ENCODE results near the gene KRT86. TPM values are rescaled to one million over a fixed set of nuclear protein-coding genes. Genes with fewer than 3 reads are reported as not detected.

The KRT86 gene
- total RNA-seq, 8 experiments from 2014 or later, result 0.14 to 0.59 (median 0.33) TPM; not detected in 4

DNA sequence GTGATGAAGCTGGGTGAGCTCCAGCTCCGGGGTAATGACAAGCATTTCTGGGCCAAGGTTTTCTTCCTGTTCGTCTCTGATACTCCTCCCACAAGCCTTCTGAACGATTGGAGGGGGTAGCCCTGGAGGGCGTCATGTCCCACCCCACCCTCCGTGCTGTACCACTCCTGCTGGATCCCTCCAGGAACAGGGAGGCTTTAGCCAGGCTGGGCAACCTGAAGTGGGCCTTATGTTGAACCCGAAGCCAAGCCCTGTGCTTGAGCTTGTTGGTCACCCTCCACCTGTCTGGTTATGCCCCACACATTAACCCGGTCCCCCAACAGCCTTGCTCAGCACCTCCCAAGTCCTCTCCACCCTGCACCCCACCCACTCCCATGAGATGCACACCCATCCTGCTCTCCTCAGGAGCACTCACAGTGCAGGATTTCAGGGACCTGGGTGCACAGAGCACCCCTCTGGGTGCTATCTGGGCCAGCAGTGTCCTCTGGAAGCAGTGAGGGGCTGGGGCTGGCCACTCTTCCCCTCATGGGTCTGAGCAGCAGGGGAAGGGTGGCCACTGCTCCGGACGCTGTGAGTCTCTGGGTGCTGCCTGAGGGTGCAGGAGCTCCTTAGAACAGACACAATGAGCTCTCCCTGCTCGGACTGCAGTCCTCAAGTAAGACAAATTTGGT, 53.5 kb downstream of the KRT86 start:
- no peak overlapping the region for H3K4me3 ChIP-seq
- peak in 1 of 8 experiments; percentile 13 for ATAC-seq (replicated peaks in 6 of 8)
- in situ Hi-C loops (cut with MboI; ENCODE audit: low pct_unique_long_range_greater_than_20kb in 2 of 9, low sequenced_read_pairs in 9 of 9, unreplicated experiment in 9 of 9), result loop anchor here in 2 of 9 experiments (10.0 kb wide), 1 partner anchor 173 kb away; no protein-coding TSS in a partner anchor
- 42 to 83% (median 68%) methylated on average over 1 to 6 of the region's 10 CpGs; no CpG with 5 or more reads in 3 of the 10 experiments for WGBS, 10 experiments
- H3K4me1 ChIP-seq (replicated peaks in 1 of 2), result no peaks in the 10 kb centered on the region
- no peak overlapping the region for H3K27ac ChIP-seq

DNA sequence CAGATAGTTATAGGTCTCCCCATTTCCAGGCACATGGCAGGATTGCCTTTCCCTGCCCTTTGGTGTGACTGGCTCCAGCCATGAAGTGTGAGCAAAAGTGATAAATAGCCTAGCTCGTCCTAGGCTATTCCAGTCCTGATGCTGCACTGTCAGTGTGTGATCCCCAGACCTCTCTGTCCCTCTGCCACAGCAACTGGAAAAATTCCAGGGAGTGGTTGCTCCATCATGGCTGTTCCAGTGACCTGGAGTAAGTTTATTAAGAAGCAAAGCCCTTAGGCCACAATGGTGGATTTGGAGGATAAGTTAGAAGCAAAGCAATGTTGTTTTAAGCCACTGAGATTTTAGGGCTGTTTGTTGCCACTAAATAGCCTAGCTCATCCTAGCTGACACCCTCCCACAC, 56.6 kb downstream of the KRT86 start:
- in situ Hi-C loops (cut with MboI; ENCODE audit: low pct_unique_long_range_greater_than_20kb in 2 of 9, low sequenced_read_pairs in 9 of 9, unreplicated experiment in 9 of 9), result no loop called here
- no peak overlapping the region for H3K27ac ChIP-seq
- 0 to 71% (median 0%) methylated on average over 1 of the region's 1 CpG; no CpG with 5 or more reads in 7 of the 10 experiments for WGBS, 10 experiments
- H3K4me1 ChIP-seq (replicated peaks in 1 of 2), result no peaks in the 10 kb centered on the region
- H3K4me3 ChIP-seq, result no peak overlapping the region
- ATAC-seq (replicated peaks in 6 of 8), result no peak

DNA sequence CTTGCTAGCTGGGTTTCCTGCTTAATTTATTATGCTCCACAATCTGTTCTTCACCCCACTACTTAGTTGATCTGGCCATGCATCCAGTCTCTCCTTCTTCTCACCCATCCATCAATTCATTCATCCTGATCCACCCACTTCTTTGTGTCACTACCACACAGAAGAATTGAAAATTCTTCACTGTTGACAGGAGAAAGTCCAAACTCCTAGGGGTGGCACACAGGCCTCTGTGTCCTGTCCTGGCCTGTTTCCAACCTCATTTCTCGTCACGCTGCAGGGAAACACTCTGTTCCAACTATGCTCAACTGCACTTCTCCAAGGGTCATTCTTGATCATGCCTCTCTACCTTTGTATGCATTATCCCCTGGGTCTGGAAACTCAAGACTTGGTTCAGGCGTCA, 57.4 kb downstream of the KRT86 start:
- no peak for ATAC-seq (replicated peaks in 6 of 8)
- H3K4me1 ChIP-seq (replicated peaks in 1 of 2), result no peaks in the 10 kb centered on the region
- no peak overlapping the region for H3K4me3 ChIP-seq
- in situ Hi-C loops (cut with MboI; ENCODE audit: low pct_unique_long_range_greater_than_20kb in 2 of 9, low sequenced_read_pairs in 9 of 9, unreplicated experiment in 9 of 9), result no loop called here
- WGBS, 10 experiments, result 40 to 100% (median 86%) methylated on average over 1 to 3 of the region's 3 CpGs; no CpG with 5 or more reads in 3 of the 10 experiments
- H3K27ac ChIP-seq, result no peak overlapping the region

DNA sequence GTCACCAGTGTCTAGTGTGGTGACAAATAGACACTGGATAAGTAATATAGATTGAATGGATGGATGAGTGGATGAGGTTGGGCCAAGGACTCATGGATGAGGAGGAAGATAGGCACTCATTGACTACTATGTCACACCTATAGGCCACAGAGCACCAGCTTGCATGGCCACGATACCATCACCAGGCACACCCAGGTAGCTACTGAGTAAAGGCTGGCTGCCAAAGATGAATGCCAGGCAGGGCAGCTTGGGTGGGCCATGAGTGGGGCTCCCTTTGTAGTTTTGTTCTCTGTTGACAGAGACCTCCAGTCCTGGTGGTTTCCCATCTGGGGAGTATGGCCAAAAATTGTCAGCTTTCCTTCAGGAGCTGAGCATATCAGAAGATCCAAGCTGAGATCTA, 57.9 kb downstream of the KRT86 start:
- Histone ChIP-seq H3K27ac (no peak overlapping the region), H3K4me1 (replicated peaks in 1 of 2) (no peaks in the 10 kb centered on the region), H3K4me3 (no peak overlapping the region)
- no peak for ATAC-seq (replicated peaks in 6 of 8)
- 73 to 100% (median 100%) methylated on average over 1 of the region's 1 CpG; no CpG with 5 or more reads in 7 of the 10 experiments for WGBS, 10 experiments
- in situ Hi-C loops (cut with MboI; ENCODE audit: low pct_unique_long_range_greater_than_20kb in 2 of 9, low sequenced_read_pairs in 9 of 9, unreplicated experiment in 9 of 9), result no loop called here

DNA sequence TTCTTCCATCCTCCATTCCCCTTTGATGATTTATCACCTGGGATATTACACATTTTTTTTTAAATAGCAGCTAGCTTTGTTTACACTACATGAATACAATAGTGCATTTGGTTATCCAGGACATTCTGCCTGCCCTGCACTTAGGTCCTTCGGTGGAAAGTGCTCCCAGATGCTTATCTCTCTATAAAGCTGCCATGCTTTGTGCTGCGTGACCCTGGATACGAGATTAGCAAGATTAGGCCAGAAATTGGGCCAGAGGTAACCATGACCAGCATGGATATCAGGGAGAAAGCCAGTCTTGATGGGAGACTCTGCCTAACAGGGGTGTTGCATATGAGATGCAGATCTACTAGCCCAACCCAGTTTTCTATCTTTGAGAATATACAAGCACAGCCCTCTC, 58.9 kb downstream of the KRT86 start:
- Histone ChIP-seq H3K4me3 (no peak overlapping the region), H3K4me1 (replicated peaks in 1 of 2) (no peaks in the 10 kb centered on the region), H3K27ac (no peak overlapping the region)
- in situ Hi-C loops (cut with MboI; ENCODE audit: low pct_unique_long_range_greater_than_20kb in 2 of 9, low sequenced_read_pairs in 9 of 9, unreplicated experiment in 9 of 9), result no loop called here
- 70% methylated on average over 2 of the region's 3 CpGs; no CpG with 5 or more reads in 9 of the 10 experiments for WGBS, 10 experiments
- peak in 2 of 8 experiments; percentile 20 to 52 for ATAC-seq (replicated peaks in 6 of 8)

DNA sequence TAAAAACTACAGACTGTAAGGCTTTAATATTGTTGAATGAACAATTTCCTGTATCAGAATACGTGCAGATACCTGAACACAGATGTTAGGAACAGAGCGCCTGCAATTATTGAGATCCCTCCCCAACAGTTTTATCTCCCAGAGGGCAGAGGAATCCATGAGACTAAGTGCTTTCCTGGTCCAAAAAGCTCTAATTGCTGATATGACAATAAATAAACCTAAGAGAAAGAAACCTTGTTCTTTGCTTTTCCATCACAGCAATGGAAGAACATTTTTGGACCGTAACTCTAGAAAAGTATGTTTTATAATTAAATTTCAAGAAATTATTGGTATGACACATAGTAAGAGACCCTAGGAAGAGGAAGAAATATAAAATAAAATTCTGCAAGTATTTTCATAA, 59.7 kb downstream of the KRT86 start:
- in situ Hi-C loops (cut with MboI; ENCODE audit: low pct_unique_long_range_greater_than_20kb in 2 of 9, low sequenced_read_pairs in 9 of 9, unreplicated experiment in 9 of 9), result no loop called here
- no peaks in the 10 kb centered on the region for H3K4me1 ChIP-seq (replicated peaks in 1 of 2)
- H3K4me3 ChIP-seq, result no peak overlapping the region
- no peak for ATAC-seq (replicated peaks in 6 of 8)
- WGBS, 10 experiments, result 33 to 96% (median 90%) methylated on average over 2 to 3 of the region's 3 CpGs; no CpG with 5 or more reads in 1 of the 10 experiments
- H3K27ac ChIP-seq, result no peak overlapping the region

DNA sequence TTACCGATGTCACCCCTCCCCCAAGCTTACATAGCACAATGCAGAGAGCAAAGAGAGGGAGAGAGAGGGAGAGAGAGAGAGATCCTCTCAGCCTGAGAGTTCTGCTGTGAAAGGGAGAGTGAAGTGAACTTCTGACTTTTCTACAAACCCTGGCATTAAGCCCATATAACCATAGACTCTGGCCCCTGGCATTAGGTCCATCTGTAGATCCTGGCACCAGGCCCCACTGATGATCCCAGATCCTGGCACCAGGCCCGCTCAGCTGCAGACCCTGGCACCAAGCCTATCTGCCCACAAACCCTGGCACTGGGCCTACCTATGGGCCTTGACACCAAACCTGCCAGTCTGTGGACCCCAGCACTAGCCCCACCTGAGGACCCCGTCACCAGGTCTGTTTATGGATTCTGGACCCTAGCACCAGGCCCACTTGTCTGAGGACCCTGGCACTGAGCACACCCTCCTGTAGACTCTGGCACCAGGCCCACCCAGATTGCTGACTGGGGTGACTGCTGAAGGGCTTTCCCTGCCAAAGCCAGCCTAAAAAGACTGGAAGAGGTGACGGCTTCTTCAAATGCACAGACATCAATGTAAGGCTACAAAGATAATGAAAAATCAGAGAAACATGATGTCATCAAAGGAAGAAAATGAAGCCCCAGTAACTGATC, 61.3 kb downstream of the KRT86 start:
- in situ Hi-C loops (cut with MboI; ENCODE audit: low pct_unique_long_range_greater_than_20kb in 2 of 9, low sequenced_read_pairs in 9 of 9, unreplicated experiment in 9 of 9), result no loop called here
- WGBS, 10 experiments, result 40 to 100% (median 72%) methylated on average over 1 to 4 of the region's 4 CpGs
- no peak overlapping the region for H3K27ac ChIP-seq
- no peak for ATAC-seq (replicated peaks in 6 of 8)
- H3K4me1 ChIP-seq (replicated peaks in 1 of 2), result no peaks in the 10 kb centered on the region
- no peak overlapping the region for H3K4me3 ChIP-seq

DNA sequence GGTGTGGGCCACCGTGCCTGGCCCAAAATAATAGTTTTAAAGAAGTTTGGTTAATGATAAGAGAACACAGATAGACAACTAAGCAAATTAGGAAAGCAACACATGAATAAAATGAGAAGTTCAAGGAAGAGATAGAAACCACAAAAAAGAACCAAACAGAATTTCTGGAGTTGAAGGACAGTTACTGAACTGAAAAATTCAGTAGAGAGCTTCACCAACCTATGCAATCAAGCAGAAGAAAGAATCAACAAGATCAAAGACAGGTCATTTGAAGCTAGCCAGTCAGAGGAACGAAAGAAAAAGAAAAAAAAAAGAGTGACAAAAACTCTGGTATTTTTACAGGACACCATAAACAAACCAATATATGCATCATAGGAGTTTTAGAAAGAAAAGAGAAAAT, 62.2 kb downstream of the KRT86 start:
- in situ Hi-C loops (cut with MboI; ENCODE audit: low pct_unique_long_range_greater_than_20kb in 2 of 9, low sequenced_read_pairs in 9 of 9, unreplicated experiment in 9 of 9), result no loop called here
- ATAC-seq (replicated peaks in 6 of 8), result no peak
- Histone ChIP-seq H3K27ac (no peak overlapping the region), H3K4me1 (replicated peaks in 1 of 2) (no peaks in the 10 kb centered on the region), H3K4me3 (no peak overlapping the region)
- 0 to 86% (median 58%) methylated on average over 1 to 2 of the region's 2 CpGs for WGBS, 10 experiments

DNA sequence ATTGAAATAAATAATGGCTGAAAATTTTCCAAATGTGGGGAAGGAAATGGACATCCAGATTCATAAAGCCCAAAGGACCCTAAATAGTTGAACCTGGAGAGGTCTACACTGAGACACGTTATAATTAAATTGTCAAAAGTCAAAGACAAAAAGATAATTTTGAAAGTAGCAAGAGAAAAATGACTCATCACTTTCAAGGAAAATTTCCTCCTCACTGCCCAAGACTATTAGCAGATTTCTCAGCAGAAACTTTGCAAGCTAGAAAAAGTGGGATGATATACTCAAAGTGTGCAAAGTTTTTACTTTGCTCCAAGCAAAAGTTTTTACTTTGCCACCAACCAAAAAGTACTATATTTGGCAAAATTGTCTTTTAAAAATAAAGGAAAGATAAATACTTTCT, 62.6 kb downstream of the KRT86 start:
- ATAC-seq (replicated peaks in 6 of 8), result no peak
- H3K4me1 ChIP-seq (replicated peaks in 1 of 2), result no peaks in the 10 kb centered on the region
- H3K4me3 ChIP-seq, result no peak overlapping the region
- in situ Hi-C loops (cut with MboI; ENCODE audit: low pct_unique_long_range_greater_than_20kb in 2 of 9, low sequenced_read_pairs in 9 of 9, unreplicated experiment in 9 of 9), result no loop called here
- 0 to 67% (median 40%) methylated on average over 1 of the region's 1 CpG for WGBS, 10 experiments
- no peak overlapping the region for H3K27ac ChIP-seq

DNA sequence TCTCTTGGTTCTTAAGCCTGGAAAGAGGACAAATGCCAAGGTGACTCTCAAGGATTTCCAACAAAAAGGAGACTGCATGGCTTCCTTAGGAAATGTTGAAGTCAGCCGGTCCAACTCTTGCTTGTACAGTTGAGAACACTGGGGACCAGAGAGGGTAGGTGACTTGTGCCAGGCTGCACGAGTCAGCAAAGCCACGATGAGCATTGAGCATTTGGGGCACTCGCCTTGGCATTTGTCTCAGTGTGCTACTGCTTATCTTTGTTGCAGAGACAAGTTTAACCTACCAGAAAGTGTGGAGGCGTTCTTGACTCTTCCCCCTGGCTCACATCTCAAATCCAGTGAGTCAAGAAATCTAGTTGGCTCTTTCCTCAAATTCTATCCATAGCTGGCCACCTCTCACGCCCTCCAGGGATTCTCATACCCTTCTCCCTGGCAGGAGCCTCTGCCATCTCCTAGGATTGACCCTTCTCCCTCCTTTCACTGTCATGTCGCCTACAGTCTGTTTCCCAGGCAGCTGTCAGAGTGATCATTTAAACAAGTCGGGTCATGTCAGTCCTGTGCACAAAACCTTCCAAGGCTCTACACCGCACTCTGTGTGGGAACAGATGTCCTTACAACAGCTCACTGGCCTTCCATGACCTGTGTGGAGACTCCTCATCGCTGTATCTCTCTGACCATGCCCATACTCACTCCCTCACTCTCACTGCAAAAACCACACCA, 64.0 kb downstream of the KRT86 start:
- no peaks in the 10 kb centered on the region for H3K4me1 ChIP-seq (replicated peaks in 1 of 2)
- in situ Hi-C loops (cut with MboI; ENCODE audit: low pct_unique_long_range_greater_than_20kb in 2 of 9, low sequenced_read_pairs in 9 of 9, unreplicated experiment in 9 of 9), result no loop called here
- 20 to 100% (median 73%) methylated on average over 1 to 8 of the region's 10 CpGs; no CpG with 5 or more reads in 1 of the 10 experiments for WGBS, 10 experiments
- no peak for ATAC-seq (replicated peaks in 6 of 8)
- H3K27ac ChIP-seq, result no peak overlapping the region
- H3K4me3 ChIP-seq, result no peak overlapping the region

DNA sequence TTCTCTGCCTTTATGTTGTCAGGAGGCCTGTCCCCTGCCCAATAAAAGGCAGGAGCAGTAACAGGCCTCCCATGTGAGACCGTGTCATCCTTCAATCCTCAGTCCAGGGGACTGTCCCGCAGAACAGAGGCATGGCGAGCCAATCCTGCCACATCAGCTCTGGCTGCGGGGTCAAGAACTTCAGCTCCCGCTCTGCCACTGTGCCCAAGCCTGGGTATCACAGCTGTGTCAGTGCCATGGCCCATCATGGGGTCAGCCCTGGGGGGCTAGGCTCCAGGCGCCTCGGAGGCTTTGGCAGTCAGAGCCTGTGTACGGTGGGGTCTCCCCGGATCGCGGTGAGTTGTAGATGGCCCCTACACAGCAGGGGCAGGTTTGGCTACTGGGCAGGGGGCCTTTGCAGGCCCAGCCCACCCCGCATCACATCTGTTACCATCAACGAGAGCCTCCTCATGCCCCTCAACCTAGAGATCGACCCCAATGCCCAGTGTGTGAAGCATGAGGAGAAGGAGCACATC, 66.7 kb downstream of the KRT86 start:
- no peak for ATAC-seq (replicated peaks in 6 of 8)
- no peaks in the 10 kb centered on the region for H3K4me1 ChIP-seq (replicated peaks in 1 of 2)
- H3K27ac ChIP-seq, result no peak overlapping the region
- in situ Hi-C loops (cut with MboI; ENCODE audit: low pct_unique_long_range_greater_than_20kb in 2 of 9, low sequenced_read_pairs in 9 of 9, unreplicated experiment in 9 of 9), result no loop called here
- 52 to 100% (median 78%) methylated on average over 1 to 12 of the region's 14 CpGs; no CpG with 5 or more reads in 5 of the 10 experiments for WGBS, 10 experiments
- no peak overlapping the region for H3K4me3 ChIP-seq

DNA sequence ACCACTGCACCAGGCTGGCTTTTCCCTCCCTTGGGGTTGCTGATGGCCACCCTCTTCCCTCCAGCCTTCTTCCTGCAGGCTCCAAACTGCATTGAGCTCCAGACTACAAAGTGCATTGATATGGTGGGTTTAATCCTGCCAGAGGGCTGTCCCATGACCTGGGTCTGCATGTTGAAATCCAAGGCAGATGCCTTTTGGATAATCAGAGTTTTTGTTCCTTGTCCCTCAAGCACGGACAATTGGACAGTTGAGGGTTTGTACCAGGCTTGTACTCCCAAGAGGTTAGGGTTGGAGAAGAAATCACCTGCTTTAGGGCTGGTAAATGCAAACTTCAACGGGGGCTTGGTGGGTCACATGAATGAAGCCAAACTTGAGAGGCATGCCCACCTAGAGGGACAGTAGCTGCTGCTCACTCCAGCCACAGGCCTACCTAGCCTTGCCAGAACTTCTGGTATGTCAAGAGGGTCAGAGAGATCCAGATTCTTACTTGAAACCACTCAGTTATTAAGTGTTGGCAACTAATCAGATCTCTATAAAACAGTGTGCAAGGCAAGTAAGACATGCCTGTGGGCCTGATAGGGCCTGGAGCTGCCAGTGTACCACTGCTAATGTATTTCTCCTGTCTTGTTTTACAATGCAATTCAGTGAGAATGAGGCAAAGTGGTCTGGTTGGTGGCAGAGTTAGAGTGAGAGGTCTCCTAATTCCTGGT, 68.5 kb downstream of the KRT86 start:
- in situ Hi-C loops (cut with MboI; ENCODE audit: low pct_unique_long_range_greater_than_20kb in 2 of 9, low sequenced_read_pairs in 9 of 9, unreplicated experiment in 9 of 9), result no loop called here
- Histone ChIP-seq H3K4me1 (replicated peaks in 1 of 2) (no peaks in the 10 kb centered on the region), H3K4me3 (no peak overlapping the region), H3K27ac (no peak overlapping the region)
- WGBS, 10 experiments, result 20 to 75% (median 49%) methylated on average over 1 to 2 of the region's 2 CpGs; no CpG with 5 or more reads in 6 of the 10 experiments
- no peak for ATAC-seq (replicated peaks in 6 of 8)

Measured in motor neuron (in vitro differentiated cells).